NCI-H146 treated with DMSO at 0.1 percent for 48 hours (cell line): ENCODE measurements around the gene TAF4.

ENCODE experiments used
- DNase-seq: peaks from one replicate; lab custom pipeline; 2025; ENCODE audit not compliant: unreplicated experiment; lab: John Stamatoyannopoulos, UW

The TAF4 gene

DNA sequence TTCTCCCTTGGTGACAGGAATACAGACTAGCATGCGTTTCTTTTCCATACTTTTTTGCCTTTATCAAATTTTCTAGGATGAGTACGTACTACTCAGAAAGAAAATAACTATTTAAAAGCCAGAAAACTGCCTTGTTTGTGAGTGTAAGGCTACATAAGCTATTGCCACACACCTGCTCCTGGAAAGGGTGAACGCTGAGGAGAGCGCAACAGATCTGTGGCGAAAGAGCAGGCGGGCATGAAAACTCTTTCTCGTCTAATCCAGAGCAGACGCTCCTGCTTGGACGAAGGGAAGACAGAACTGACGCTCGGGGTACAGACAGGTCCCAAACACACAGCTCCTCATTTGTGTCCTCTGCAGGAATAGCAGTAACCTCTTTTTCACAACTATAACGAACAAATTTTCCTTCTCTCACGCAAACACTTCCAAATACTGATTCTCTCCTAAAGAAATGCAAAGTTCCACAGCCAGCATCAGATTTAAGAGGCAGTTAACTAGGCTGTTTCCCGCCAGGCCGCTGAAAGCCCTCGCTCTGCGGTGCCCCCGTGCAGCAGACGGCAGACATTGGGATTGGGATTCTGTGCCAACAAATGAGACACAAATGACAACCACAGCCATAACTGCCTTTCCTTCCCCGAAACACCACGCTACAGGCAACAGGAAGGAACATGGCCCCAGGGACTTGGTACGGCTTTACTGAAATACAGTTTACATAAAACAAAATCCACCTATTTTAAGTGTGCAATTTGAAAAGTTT lies 20.0 kb downstream of the TAF4 start:
- DNase-seq = no peak

DNA sequence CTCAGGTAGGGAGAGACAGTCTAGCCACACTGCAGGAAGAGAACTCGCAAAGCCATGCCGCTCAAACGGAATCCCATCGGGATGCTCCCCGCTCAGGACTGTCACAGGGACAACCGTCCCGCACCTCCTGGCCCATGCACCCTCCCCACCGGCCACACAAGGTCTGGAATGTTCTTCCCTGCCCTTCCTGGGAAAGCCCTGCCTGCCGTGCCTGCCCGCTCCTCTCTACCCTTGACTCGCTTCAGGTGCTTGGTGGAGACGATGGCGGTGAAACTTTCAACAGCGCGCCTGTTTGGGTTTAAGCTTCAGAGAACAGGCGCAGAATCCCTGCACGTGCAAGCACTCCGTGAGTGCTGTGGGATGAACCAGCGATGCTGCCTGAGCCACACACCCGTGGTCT lies 20.6 kb downstream of the TAF4 start:
- DNase-seq = no peak

- DNase-seq = no peak
Measured at GRCh38 chr20:62044631-62045030, 21.1 kb downstream of the TAF4 start.

- DNase-seq = no peak
Measured at GRCh38 chr20:62043131-62043914, 22.4 kb downstream of the TAF4 start.

GRCh38 chr20:62042025-62042820 lies 23.5 kb downstream of the TAF4 start:
- DNase-seq = no peak

DNA sequence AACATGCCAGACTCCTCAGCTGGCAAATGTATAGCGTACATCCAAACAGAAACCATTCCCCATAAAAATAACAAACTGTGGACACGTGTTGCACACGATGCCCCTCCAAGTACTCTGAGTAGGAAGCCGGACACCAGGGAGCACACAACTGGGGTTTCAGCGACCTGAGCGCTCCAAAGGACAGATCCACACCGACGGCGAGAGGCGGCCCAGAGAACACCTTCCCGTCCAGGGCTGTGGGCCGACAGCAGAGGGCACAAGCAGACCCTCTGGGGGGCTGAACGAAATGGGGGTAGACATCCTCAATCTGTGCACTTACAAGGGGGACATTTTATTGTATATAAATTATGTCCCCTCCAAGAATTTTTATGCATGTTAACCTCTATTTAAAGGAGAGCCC lies 24.7 kb downstream of the TAF4 start:
- DNase-seq = no peak

DNA sequence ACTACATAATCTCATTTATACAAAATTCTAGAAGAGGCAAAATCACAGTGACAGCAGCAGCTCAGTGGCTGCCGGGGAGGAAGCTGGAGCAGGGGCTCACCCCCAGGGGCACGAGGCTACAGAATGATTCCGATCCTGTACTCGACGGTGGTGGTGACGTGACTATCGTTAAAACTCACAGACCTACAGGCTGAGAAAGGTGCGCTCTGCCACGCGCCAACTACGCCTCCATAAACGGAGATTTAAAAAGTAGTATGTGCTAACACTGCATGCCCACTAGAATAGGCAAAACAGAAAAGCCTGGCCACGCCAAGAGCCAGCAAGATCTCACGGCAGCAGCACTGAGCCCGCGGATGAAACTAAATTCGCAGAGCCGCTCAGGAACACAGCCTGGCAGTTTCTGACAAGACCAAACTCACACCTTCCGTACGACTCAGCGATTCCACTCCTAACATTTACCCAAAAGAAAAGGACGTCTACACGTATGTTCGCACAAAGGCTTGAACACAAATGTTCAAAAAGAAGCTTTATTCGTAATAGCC lies 25.2 kb downstream of the TAF4 start:
- no peak for DNase-seq

GRCh38 chr20:62039738-62040137 lies 25.9 kb downstream of the TAF4 start:
- no peak for DNase-seq

DNA sequence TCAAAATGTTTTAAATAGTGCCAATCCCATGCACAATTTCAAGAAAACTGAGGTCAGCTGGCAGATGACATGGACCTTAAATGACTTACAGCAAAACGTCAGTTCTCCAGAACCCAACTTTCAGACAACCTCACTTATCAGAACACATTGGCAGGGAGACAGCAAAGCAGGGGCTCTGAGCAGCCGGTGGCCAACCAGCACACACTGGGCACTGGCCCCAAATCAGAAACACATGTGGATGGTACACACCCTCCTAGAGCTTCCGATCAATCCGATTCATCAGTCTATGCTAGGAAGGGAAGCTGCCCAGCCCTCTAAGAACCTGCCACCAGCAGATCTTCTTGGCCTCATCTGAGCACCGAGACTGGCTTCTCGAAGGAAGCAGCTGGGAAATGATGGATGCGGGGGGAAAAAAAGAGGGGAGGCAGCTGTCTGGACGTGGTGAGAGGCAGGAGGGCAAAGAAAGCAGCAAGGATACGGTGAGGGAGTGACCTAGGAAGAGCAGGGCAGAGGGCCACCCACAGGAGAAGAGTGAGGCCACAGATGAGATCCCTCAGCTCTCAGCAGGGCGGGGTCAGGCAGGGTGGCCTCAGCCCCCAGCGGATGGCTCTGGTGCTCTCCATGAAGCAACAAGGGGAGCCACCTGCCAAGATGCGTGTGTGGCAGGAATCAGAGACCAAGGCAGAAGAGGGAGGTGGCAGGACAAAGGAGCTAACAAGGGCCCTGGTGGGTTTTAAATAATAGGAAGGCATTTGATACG lies 32.9 kb downstream of the TAF4 start:
- DNase-seq = no peak

DNA sequence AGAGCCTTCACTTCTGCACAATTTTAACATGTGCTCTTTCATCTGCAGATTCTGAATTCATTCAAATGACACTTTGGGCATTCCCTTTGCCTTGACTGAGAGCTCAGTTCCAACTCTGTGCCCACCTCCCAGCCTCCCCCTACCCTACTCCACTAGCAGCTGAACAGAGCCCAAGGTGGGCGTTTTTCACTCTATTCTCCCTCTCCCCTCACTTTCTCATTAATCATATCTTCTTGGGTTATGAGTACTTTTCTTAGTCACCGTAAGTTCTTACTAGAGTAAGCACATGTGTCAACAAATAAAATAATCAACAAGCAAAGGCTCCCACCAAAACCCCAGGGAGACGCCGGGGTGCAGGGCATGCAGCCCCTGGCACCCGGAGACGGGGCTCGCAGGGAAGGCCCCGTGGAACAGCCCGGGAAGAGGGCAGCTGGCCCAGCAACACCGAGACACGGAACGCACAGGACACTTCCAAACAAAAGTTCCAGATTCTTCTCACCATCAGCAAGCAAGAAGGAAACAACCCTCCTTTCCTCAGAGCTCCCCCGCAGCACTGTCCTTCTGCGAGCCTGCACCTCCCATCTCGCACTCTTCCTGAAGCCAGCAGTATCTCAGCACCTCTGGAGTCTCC lies 34.1 kb downstream of the TAF4 start:
- no peak for DNase-seq

DNA sequence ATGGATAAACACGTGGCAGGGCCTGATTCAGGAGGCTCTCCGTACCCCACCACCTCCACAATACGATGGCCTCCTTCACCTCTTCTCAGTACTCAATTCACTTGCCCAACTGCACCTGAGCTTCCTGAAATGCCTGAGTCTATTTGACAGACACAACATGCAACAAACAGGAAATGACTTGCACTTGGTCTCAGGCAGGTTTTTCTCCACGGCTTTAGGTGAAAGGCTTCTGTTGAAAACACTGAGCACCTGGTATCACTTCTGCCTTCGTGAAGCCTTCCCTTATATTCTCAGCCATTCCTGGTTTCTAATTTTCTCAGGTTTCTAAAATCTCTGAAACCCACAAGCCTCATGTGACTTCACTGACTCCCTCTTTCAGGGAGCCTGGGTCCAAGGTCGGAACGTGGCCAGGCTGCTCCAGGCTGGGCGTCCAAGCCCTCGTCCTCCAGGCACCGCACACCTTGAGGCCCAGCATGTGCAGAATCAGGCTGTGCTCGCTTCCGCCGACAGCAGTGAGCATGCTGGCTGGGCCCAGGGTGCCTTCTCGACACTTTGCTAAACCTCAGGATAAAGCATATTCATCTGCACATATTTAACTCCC lies 34.7 kb downstream of the TAF4 start:
- no peak for DNase-seq

- DNase-seq = no peak
Measured at GRCh38 chr20:62030357-62030756, 35.3 kb downstream of the TAF4 start.

DNA sequence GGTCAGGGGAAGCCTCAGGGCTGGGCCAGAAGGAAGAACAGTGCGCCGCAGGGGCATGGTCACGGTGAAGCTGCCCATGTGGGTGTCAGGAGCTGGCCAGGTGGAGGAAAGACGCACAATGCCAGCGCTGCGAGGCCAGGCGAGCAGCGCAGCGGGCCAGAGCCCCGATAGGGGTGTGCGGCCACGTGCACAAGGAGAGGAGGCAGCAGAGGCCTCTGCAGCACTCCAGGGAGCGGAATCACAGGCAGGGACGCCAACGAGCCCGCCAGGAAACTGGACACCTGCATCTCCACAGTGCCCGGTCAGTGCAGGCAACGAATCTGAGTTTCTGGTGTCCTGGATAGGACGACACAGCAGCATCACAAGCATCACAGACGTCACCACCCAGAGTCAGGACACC lies 35.7 kb downstream of the TAF4 start:
- no peak for DNase-seq

DNA sequence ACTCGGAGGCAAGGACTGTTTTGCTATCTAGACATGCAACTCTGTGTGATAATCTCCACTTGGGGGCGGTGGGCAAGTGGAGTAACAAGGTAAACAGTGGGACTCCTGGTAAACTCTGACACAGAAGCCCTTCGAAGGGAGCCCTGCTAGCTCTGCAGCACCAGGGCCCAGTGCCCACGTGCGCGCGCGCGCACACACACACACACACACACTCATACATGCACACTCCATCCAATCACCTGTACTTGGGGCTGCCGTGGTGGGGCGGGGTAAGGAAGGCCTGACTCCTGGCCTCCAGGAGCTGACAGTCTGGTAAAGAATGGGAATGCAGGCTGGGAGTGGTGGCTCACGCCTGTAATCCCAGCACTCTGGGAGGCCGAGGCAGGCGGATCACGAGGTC lies 36.4 kb downstream of the TAF4 start:
- DNase-seq = no peak

- DNase-seq = no peak
Measured at GRCh38 chr20:62028384-62028783, 37.3 kb downstream of the TAF4 start.

- DNase-seq = no peak
Measured at GRCh38 chr20:62027698-62028321, 37.9 kb downstream of the TAF4 start.

- no peak for DNase-seq
Measured at GRCh38 chr20:62027116-62027515, 38.6 kb downstream of the TAF4 start.

DNA sequence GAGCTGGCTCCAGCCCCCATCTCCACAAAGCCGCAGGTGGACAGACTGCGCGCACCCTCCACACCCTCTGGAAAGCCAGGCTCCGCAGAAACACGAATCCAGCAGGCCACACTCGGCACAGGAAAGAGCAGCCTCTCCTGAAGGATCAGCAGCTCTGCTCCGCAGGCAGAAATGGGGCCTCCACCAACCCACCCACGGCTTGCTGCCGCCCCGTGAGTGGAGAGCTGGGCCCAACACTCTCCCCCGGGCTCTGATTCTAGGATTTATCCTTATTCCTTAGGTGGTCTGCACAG lies 39.2 kb downstream of the TAF4 start:
- no peak for DNase-seq

- no peak for DNase-seq
Measured at GRCh38 chr20:62025832-62026563, 39.7 kb downstream of the TAF4 start.
